Measurements from ENCODE around the gene SOBP.

The SOBP gene

DNA sequence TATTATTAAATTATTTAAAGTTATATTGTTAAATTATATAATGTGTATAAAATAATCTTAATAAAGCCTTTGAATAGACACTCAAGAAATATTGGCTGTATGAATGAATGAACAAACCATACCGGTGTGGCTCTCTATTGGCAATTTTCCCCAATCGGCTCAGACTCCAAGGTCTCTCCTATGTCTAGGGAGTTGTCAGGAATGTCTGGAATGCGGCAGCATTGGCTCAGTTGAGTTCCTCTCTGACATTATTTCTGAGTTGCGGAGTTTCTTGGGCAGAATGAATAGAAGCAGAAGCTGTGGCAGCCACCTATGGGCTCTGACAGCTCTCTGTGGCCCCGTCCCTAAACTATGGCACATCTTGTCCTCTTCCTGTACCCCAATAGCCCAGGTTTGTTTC lies 111.0 kb downstream of the SOBP start:
- Histone ChIP-seq H3K27ac (ENCODE audit: extremely low read depth, low read depth, low read length) (no peak overlapping the region), H3K4me3 (ENCODE audit: low read depth, low read length) (no peak overlapping the region), H3K9me3 (ENCODE audit: control insufficient read depth, insufficient read depth, low read depth, low read length) (no peaks in the 10 kb centered on the region), H3K4me1 (ENCODE audit: control insufficient read depth, insufficient read depth, low read length) (no peaks in the 10 kb centered on the region; the same call in 1 of the 2 replicates), H3K36me3 (ENCODE audit: control insufficient read depth in 2 of 2, insufficient read depth in 1 of 2, low read length in 2 of 2) (no peaks in the 10 kb centered on the region)
- POLR2A ChIA-PET: no interaction called here
- TF ChIP-seq, protein P1, sequence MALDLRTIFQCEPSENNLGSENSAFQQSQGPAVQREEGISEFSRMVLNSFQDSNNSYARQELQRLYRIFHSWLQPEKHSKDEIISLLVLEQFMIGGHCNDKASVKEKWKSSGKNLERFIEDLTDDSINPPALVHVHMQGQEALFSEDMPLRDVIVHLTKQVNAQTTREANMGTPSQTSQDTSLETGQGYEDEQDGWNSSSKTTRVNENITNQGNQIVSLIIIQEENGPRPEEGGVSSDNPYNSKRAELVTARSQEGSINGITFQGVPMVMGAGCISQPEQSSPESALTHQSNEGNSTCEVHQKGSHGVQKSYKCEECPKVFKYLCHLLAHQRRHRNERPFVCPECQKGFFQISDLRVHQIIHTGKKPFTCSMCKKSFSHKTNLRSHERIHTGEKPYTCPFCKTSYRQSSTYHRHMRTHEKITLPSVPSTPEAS (tag by site-specific recombination; IDR thresholded peaks at IDR 0.05): no peak
- TF ChIP-seq ZNF791 (tag by site-specific recombination; IDR thresholded peaks at IDR 0.05): no peak
- no peak for TF ChIP-seq ZNF2 (tag by site-specific recombination; IDR thresholded peaks at IDR 0.05)
- TF ChIP-seq ZNF837 (tag by site-specific recombination; IDR thresholded peaks at IDR 0.05): no peak
- TF ChIP-seq ZNF596 (tag by site-specific recombination; IDR thresholded peaks at IDR 0.05): no peak
- no peak for TF ChIP-seq ZNF626 (tag by site-specific recombination; IDR thresholded peaks at IDR 0.05)
- no peak for TF ChIP-seq ZNF473 (tag by site-specific recombination; IDR thresholded peaks at IDR 0.05)
- TF ChIP-seq, protein P2, sequence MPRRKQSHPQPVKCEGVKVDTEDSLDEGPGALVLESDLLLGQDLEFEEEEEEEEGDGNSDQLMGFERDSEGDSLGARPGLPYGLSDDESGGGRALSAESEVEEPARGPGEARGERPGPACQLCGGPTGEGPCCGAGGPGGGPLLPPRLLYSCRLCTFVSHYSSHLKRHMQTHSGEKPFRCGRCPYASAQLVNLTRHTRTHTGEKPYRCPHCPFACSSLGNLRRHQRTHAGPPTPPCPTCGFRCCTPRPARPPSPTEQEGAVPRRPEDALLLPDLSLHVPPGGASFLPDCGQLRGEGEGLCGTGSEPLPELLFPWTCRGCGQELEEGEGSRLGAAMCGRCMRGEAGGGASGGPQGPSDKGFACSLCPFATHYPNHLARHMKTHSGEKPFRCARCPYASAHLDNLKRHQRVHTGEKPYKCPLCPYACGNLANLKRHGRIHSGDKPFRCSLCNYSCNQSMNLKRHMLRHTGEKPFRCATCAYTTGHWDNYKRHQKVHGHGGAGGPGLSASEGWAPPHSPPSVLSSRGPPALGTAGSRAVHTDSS (tag by site-specific recombination; IDR thresholded peaks at IDR 0.05): no peak
- TF ChIP-seq EGR2 (tag by site-specific recombination; IDR thresholded peaks at IDR 0.05; ENCODE audit: low read depth): no peak
- no peak for TF ChIP-seq ZNF610 (tag by site-specific recombination; IDR thresholded peaks at IDR 0.05; ENCODE audit: borderline replicate concordance)
- CTCF ChIA-PET: interaction anchor here (0.7 to 1.6 kb wide), 4 partner anchors 24 to 282 kb away, joined by 3 to 8 read pairs (median 6); no protein-coding TSS in a partner anchor

DNA sequence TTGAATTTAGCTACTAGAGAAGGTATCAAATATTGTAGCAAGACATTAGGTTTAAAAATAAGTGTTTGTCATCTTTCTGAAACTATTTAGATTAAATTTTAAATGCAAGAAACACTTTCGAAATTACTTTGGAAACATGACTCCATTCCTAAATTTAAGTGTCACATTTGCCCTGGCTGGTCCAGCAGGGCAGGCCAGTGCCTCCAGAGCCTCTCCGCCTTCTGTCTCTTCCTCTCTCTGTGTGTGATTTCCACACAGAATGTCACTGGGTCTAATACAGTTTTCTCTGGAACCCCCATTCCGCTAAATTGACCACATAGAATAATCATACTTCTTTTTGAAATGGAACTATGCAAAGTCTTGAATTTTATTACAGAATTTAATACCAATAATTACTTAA lies 111.5 kb downstream of the SOBP start:
- Histone ChIP-seq H3K36me3 (ENCODE audit: control insufficient read depth in 2 of 2, insufficient read depth in 1 of 2, low read length in 2 of 2) (no peaks in the 10 kb centered on the region), H3K27ac (ENCODE audit: extremely low read depth, low read depth, low read length) (no peak overlapping the region), H3K4me3 (ENCODE audit: low read depth, low read length) (no peak overlapping the region), H3K4me1 (ENCODE audit: control insufficient read depth, insufficient read depth, low read length) (no peaks in the 10 kb centered on the region; the same call in 1 of the 2 replicates), H3K9me3 (ENCODE audit: control insufficient read depth, insufficient read depth, low read depth, low read length) (no peaks in the 10 kb centered on the region)
- ChIA-PET POLR2A (no interaction called here), CTCF (interaction anchor here (0.8 to 1.6 kb wide), 3 partner anchors 24 to 283 kb away, joined by 3 to 7 read pairs (median 3); no protein-coding TSS in a partner anchor)
- TF ChIP-seq KLF7 (tag by site-specific recombination; IDR thresholded peaks at IDR 0.05; ENCODE audit: borderline replicate concordance): no peak
- TF ChIP-seq, protein P3, sequence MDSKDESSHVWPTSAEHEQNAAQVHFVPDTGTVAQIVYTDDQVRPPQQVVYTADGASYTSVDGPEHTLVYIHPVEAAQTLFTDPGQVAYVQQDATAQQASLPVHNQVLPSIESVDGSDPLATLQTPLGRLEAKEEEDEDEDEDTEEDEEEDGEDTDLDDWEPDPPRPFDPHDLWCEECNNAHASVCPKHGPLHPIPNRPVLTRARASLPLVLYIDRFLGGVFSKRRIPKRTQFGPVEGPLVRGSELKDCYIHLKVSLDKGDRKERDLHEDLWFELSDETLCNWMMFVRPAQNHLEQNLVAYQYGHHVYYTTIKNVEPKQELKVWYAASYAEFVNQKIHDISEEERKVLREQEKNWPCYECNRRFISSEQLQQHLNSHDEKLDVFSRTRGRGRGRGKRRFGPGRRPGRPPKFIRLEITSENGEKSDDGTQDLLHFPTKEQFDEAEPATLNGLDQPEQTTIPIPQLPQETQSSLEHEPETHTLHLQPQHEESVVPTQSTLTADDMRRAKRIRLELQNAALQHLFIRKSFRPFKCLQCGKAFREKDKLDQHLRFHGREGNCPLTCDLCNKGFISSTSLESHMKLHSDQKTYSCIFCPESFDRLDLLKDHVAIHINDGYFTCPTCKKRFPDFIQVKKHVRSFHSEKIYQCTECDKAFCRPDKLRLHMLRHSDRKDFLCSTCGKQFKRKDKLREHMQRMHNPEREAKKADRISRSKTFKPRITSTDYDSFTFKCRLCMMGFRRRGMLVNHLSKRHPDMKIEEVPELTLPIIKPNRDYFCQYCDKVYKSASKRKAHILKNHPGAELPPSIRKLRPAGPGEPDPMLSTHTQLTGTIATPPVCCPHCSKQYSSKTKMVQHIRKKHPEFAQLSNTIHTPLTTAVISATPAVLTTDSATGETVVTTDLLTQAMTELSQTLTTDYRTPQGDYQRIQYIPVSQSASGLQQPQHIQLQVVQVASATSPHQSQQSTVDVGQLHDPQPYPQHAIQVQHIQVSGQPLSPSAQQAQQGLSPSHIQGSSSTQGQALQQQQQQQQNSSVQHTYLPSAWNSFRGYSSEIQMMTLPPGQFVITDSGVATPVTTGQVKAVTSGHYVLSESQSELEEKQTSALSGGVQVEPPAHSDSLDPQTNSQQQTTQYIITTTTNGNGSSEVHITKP (tag by site-specific recombination; IDR thresholded peaks at IDR 0.05): no peak
- no peak for TF ChIP-seq HOXD13 (CRISPR knock-in tag; IDR thresholded peaks at IDR 0.05; ENCODE audit: borderline replicate concordance)
- no peak for TF ChIP-seq ZNF555 (tag by site-specific recombination; conservative IDR thresholded peaks at IDR 0.05)
- TF ChIP-seq, protein P1 (tag by site-specific recombination; IDR thresholded peaks at IDR 0.05): no peak

Data from HEK293 (cell line).